Astrocyte (in vitro differentiated cells and primary cell): Measurements from ENCODE around the gene ZNF540. TPM values are rescaled to one million over a fixed set of nuclear protein-coding genes. Genes with fewer than 3 reads are reported as not detected.
"Not testable (repeated sequence)": the region's sequence is repeated elsewhere in the genome, so short reads cannot be mapped to it uniquely, and the experiment has no call there.

Experiments used
- DNase-seq: peaks from one replicate; pipeline ENCODE4 v3.0.0-alpha.2; 2010; ENCODE audit warnings: low read depth
- FAIRE-seq: peaks from 2 replicates; lab custom pipeline; 2011; peaks lifted over from hg19 to GRCh38; lab: Jason Lieb, UNC
- H2AFZ ChIP-seq: 2 replicates; pipeline ENCODE4 v1.6.0; 2012; ENCODE audit warnings: low read depth, low read length, inconsistent platforms
- H3K27ac ChIP-seq: 2 replicates; pipeline ENCODE4 v1.5.1; 2011; ENCODE audit warnings: low read depth, low read length, inconsistent platforms
- H3K27me3 ChIP-seq: 2 replicates; pipeline ENCODE4 v1.6.0; 2011; ENCODE audit warnings: low read length, inconsistent platforms; ENCODE audit not compliant: insufficient read depth
- H3K36me3 ChIP-seq: 2 replicates; pipeline ENCODE4 v1.5.1; 2011; ENCODE audit warnings: low read length, inconsistent platforms; ENCODE audit not compliant: insufficient read depth
- H3K4me1 ChIP-seq: 2 replicates; pipeline ENCODE4 v1.5.1; 2011; ENCODE audit warnings: low read length, inconsistent platforms; ENCODE audit not compliant: insufficient read depth
- H3K4me2 ChIP-seq: 2 replicates; pipeline ENCODE4 v1.6.0; 2012; ENCODE audit warnings: low read length, inconsistent platforms
- H3K4me3 ChIP-seq: 2 replicates; pipeline ENCODE4 v1.5.1; 2011; ENCODE audit warnings: low read depth, mild to moderate bottlenecking, low read length, inconsistent platforms; ENCODE audit not compliant: insufficient read depth
- H3K79me2 ChIP-seq: 2 replicates; pipeline ENCODE4 v1.6.0; 2012; ENCODE audit warnings: mild to moderate bottlenecking, low read length, inconsistent platforms; ENCODE audit not compliant: insufficient read depth
- H3K9ac ChIP-seq: 2 replicates; pipeline ENCODE4 v1.6.0; 2012; ENCODE audit warnings: mild to moderate bottlenecking, low read length, inconsistent platforms
- H3K9me3 ChIP-seq: 2 replicates; pipeline ENCODE4 v1.5.1; 2012; ENCODE audit warnings: low read depth, mild to moderate bottlenecking, low read length, inconsistent platforms; ENCODE audit not compliant: insufficient read depth
- H4K20me1 ChIP-seq: 2 replicates; pipeline ENCODE4 v1.6.0; 2012; ENCODE audit warnings: low read length, inconsistent platforms; ENCODE audit not compliant: insufficient read depth
- H3K27ac Mint-ChIP-seq: one replicate; pipeline ENCODE4 v1.8.0; 2021; ENCODE audit warnings: mild to moderate bottlenecking, mixed read lengths; ENCODE audit not compliant: unreplicated experiment
- H3K27me3 Mint-ChIP-seq: one replicate; pipeline ENCODE4 v1.8.0; 2021; ENCODE audit warnings: low read depth, mixed read lengths; ENCODE audit not compliant: unreplicated experiment
- H3K36me3 Mint-ChIP-seq: one replicate; pipeline ENCODE4 v1.8.0; 2021; ENCODE audit warnings: low read depth, mixed read lengths; ENCODE audit not compliant: unreplicated experiment
- H3K4me1 Mint-ChIP-seq: one replicate; pipeline ENCODE4 v1.8.0; 2021; ENCODE audit warnings: low read depth, mixed read lengths; ENCODE audit not compliant: unreplicated experiment
- H3K4me3 Mint-ChIP-seq: one replicate; pipeline ENCODE4 v1.8.0; 2021; ENCODE audit warnings: mild to moderate bottlenecking, moderate library complexity, mixed read lengths; ENCODE audit not compliant: unreplicated experiment
- H3K9me3 Mint-ChIP-seq: one replicate; pipeline ENCODE4 v1.8.0; 2021; ENCODE audit warnings: mild to moderate bottlenecking, mixed read lengths; ENCODE audit not compliant: unreplicated experiment
- CTCF ChIP-seq: IDR thresholded peaks from 2 replicates; pipeline ENCODE4 v1.5.1; 2011; ENCODE audit warnings: low read depth, mild to moderate bottlenecking, inconsistent platforms, low read length, moderate library complexity; ENCODE audit not compliant: insufficient read depth
- EZH2 ChIP-seq: IDR thresholded peaks from 2 replicates; pipeline ENCODE4 v1.6.1; 2012; ENCODE audit warnings: mild to moderate bottlenecking, low read length, inconsistent platforms; ENCODE audit not compliant: insufficient read depth
- total RNA-seq: library from RNA; stranded (reverse); gene quantifications from 2 replicates; pipeline ENCODE4 v1.2.1, GENCODE V29; 2021

Gene ZNF540
- total RNA-seq, 1 donor from 2014 or later = 0.66 TPM

GRCh38 chr19:37655689-37656371, 61.2 kb downstream of the ZNF540 start:
- H3K4me3 Mint-ChIP-seq = peak overlapping the region; percentile 96
- peaks cover 2% of the 10 kb centered on the region for H3K4me1 Mint-ChIP-seq
- TF ChIP-seq CTCF = no peak
- no peak for TF ChIP-seq EZH2
- peaks cover 14% of the 10 kb centered on the region for H3K9me3 Mint-ChIP-seq
- DNase-seq = peak; percentile 61
- no peaks in the 10 kb centered on the region for H3K36me3 ChIP-seq
- H3K4me3 ChIP-seq = peak overlapping the region; percentile 87
- no peaks in the 10 kb centered on the region for H3K27me3 Mint-ChIP-seq
- H2AFZ ChIP-seq = peak overlapping the region; percentile 100
- H4K20me1 ChIP-seq = peaks cover 8% of the 10 kb centered on the region
- peak overlapping the region; percentile 89 for H3K9ac ChIP-seq
- FAIRE-seq = no peak
- peaks cover 9% of the 10 kb centered on the region for H3K36me3 Mint-ChIP-seq
- peaks cover 41% of the 10 kb centered on the region for H3K79me2 ChIP-seq
- peak overlapping the region; percentile 81 for H3K27ac Mint-ChIP-seq
- H3K4me2 ChIP-seq = peak overlapping the region; percentile 97
- H3K27ac ChIP-seq = peak overlapping the region; percentile 86
- no peaks in the 10 kb centered on the region for H3K27me3 ChIP-seq
- H3K9me3 ChIP-seq = no peaks in the 10 kb centered on the region
- H3K4me1 ChIP-seq = peaks cover 14% of the 10 kb centered on the region

- H3K27me3 Mint-ChIP-seq, H3K27me3 ChIP-seq, H3K4me3 Mint-ChIP-seq, H3K36me3 ChIP-seq, H3K9me3 ChIP-seq, H3K4me3 ChIP-seq, H3K4me2 ChIP-seq, FAIRE-seq, H3K4me1 Mint-ChIP-seq, H3K27ac ChIP-seq, H3K27ac Mint-ChIP-seq, H2AFZ ChIP-seq, H3K9ac ChIP-seq, H4K20me1 ChIP-seq, DNase-seq, H3K36me3 Mint-ChIP-seq: not testable (repeated sequence)
- peaks cover 28% of the 10 kb centered on the region for H3K79me2 ChIP-seq
- H3K4me1 ChIP-seq = peaks cover 14% of the 10 kb centered on the region
- H3K9me3 Mint-ChIP-seq = peaks cover 18% of the 10 kb centered on the region
Observed at GRCh38 chr19:37657157-37657556, 62.5 kb downstream of the ZNF540 start.

Other genes starting within 250 kb of the ZNF540 start
- gene ZNF527, start 223.8 kb upstream of the ZNF540 start, total RNA-seq = 3.7 and 4.5 TPM in 2 replicates
- gene ZNF569, start 127.4 kb upstream of the ZNF540 start, total RNA-seq = 5.7 and 7.1 TPM in 2 replicates
- gene ZNF570, start 125.5 kb upstream of the ZNF540 start, total RNA-seq = 5.7 and 6.5 TPM in 2 replicates
- 8.5 and 9.8 TPM in 2 replicates for gene ZNF793, start 87.9 kb upstream of the ZNF540 start, total RNA-seq
- 3.0 and 3.2 TPM in 2 replicates for gene ZNF571, start 84 bp upstream of the ZNF540 start, total RNA-seq
- 13.4 and 13.9 TPM in 2 replicates for gene ZFP30, start 60.6 kb downstream of the ZNF540 start, total RNA-seq
- 5.2 and 6.3 TPM in 2 replicates for gene ZNF607, start 124.9 kb downstream of the ZNF540 start, total RNA-seq
- gene ZNF573, start 184.7 kb downstream of the ZNF540 start, total RNA-seq = 8.1 and 8.6 TPM in 2 replicates